HepG2 (cell line): ENCODE results near the gene KLHL7.

Experiments
- JUN ChIP-seq: sonication (generic); formaldehyde crosslinking; IDR thresholded peaks from 2 replicates; pipeline ENCODE4 v1.4.0; 2020; ENCODE audit warnings: mild to moderate bottlenecking, missing genetic modification reagents
- TF ChIP-seq, protein P1 (sequence below): sonication (generic); formaldehyde crosslinking; IDR thresholded peaks from 2 replicates; pipeline ENCODE4 v1.5.0; 2020; ENCODE audit warnings: mild to moderate bottlenecking, missing genetic modification reagents, borderline replicate concordance
- TF ChIP-seq, protein P2 (sequence below): sonication (generic); formaldehyde crosslinking; conservative IDR thresholded peaks from 2 replicates; pipeline ENCODE4 v1.8.1; 2023; ENCODE audit warnings: missing genetic modification reagents
- TF ChIP-seq, protein P3 (sequence below): sonication (generic); formaldehyde crosslinking; IDR thresholded peaks from 2 replicates; pipeline ENCODE4 v1.5.0; 2020; ENCODE audit warnings: mild to moderate bottlenecking, missing genetic modification reagents, moderate library complexity

DNA sequence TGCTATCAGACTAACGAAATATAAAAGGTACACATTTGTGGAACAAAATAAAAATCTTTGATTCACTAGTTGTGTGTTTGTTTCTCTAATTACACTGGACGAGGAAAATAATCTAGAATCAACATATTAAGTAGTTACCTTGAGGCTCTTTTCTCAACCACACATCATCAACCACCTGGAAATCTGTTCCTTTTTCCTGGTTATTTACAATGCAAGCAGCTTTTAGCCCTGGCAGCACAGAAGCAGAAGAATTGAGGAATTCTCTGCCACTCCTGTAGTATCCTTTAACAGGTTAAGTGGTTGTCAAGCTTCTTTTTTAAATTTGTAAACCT, 100.0 kb downstream of the KLHL7 start:
- TF ChIP-seq, protein P1, sequence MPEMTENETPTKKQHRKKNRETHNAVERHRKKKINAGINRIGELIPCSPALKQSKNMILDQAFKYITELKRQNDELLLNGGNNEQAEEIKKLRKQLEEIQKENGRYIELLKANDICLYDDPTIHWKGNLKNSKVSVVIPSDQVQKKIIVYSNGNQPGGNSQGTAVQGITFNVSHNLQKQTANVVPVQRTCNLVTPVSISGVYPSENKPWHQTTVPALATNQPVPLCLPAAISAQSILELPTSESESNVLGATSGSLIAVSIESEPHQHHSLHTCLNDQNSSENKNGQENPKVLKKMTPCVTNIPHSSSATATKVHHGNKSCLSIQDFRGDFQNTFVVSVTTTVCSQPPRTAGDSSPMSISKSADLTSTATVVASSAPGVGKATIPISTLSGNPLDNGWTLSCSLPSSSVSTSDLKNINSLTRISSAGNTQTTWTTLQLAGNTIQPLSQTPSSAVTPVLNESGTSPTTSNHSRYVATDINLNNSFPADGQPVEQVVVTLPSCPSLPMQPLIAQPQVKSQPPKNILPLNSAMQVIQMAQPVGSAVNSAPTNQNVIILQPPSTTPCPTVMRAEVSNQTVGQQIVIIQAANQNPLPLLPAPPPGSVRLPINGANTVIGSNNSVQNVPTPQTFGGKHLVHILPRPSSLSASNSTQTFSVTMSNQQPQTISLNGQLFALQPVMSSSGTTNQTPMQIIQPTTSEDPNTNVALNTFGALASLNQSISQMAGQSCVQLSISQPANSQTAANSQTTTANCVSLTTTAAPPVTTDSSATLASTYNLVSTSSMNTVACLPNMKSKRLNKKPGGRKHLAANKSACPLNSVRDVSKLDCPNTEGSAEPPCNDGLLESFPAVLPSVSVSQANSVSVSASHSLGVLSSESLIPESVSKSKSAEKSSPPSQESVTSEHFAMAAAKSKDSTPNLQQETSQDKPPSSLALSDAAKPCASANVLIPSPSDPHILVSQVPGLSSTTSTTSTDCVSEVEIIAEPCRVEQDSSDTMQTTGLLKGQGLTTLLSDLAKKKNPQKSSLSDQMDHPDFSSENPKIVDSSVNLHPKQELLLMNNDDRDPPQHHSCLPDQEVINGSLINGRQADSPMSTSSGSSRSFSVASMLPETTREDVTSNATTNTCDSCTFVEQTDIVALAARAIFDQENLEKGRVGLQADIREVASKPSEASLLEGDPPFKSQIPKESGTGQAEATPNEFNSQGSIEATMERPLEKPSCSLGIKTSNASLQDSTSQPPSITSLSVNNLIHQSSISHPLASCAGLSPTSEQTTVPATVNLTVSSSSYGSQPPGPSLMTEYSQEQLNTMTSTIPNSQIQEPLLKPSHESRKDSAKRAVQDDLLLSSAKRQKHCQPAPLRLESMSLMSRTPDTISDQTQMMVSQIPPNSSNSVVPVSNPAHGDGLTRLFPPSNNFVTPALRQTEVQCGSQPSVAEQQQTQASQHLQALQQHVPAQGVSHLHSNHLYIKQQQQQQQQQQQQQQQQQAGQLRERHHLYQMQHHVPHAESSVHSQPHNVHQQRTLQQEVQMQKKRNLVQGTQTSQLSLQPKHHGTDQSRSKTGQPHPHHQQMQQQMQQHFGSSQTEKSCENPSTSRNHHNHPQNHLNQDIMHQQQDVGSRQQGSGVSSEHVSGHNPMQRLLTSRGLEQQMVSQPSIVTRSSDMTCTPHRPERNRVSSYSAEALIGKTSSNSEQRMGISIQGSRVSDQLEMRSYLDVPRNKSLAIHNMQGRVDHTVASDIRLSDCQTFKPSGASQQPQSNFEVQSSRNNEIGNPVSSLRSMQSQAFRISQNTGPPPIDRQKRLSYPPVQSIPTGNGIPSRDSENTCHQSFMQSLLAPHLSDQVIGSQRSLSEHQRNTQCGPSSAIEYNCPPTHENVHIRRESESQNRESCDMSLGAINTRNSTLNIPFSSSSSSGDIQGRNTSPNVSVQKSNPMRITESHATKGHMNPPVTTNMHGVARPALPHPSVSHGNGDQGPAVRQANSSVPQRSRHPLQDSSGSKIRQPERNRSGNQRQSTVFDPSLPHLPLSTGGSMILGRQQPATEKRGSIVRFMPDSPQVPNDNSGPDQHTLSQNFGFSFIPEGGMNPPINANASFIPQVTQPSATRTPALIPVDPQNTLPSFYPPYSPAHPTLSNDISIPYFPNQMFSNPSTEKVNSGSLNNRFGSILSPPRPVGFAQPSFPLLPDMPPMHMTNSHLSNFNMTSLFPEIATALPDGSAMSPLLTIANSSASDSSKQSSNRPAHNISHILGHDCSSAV (CRISPR knock-in tag) = no peak
- TF ChIP-seq, protein P2, sequence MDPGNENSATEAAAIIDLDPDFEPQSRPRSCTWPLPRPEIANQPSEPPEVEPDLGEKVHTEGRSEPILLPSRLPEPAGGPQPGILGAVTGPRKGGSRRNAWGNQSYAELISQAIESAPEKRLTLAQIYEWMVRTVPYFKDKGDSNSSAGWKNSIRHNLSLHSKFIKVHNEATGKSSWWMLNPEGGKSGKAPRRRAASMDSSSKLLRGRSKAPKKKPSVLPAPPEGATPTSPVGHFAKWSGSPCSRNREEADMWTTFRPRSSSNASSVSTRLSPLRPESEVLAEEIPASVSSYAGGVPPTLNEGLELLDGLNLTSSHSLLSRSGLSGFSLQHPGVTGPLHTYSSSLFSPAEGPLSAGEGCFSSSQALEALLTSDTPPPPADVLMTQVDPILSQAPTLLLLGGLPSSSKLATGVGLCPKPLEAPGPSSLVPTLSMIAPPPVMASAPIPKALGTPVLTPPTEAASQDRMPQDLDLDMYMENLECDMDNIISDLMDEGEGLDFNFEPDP = no peak
- TF ChIP-seq, protein P3, sequence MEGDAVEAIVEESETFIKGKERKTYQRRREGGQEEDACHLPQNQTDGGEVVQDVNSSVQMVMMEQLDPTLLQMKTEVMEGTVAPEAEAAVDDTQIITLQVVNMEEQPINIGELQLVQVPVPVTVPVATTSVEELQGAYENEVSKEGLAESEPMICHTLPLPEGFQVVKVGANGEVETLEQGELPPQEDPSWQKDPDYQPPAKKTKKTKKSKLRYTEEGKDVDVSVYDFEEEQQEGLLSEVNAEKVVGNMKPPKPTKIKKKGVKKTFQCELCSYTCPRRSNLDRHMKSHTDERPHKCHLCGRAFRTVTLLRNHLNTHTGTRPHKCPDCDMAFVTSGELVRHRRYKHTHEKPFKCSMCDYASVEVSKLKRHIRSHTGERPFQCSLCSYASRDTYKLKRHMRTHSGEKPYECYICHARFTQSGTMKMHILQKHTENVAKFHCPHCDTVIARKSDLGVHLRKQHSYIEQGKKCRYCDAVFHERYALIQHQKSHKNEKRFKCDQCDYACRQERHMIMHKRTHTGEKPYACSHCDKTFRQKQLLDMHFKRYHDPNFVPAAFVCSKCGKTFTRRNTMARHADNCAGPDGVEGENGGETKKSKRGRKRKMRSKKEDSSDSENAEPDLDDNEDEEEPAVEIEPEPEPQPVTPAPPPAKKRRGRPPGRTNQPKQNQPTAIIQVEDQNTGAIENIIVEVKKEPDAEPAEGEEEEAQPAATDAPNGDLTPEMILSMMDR (CRISPR knock-in tag) = no peak
- TF ChIP-seq JUN (CRISPR knock-in tag) = no peak
